Uterus (tissue), 2 donors: ENCODE measurements around the gene STAC3.

Source experiments
- POLR2A ChIP-seq, 2 donors: fragments of 450-650 bp; IDR thresholded peaks; one replicate each; pipeline ENCODE4 v1.6.1; 2016; ENCODE audit warnings: antibody characterized with exemption in 2 of 2, mild to moderate bottlenecking in 1 of 2, moderate library complexity in 1 of 2
- TF ChIP-seq, protein P1 (sequence below), 4 experiments: fragments of 200-600 bp in 2 of 4; fragments of 450-650 bp in 2 of 4; sonication (generic) in 2 of 4; IDR thresholded peaks; one replicate each; pipeline ENCODE4 v1.5.1; 2016 to 2019; ENCODE audit warnings: antibody characterized with exemption in 4 of 4, mild to moderate bottlenecking in 2 of 4, moderate library complexity in 1 of 4

DNA sequence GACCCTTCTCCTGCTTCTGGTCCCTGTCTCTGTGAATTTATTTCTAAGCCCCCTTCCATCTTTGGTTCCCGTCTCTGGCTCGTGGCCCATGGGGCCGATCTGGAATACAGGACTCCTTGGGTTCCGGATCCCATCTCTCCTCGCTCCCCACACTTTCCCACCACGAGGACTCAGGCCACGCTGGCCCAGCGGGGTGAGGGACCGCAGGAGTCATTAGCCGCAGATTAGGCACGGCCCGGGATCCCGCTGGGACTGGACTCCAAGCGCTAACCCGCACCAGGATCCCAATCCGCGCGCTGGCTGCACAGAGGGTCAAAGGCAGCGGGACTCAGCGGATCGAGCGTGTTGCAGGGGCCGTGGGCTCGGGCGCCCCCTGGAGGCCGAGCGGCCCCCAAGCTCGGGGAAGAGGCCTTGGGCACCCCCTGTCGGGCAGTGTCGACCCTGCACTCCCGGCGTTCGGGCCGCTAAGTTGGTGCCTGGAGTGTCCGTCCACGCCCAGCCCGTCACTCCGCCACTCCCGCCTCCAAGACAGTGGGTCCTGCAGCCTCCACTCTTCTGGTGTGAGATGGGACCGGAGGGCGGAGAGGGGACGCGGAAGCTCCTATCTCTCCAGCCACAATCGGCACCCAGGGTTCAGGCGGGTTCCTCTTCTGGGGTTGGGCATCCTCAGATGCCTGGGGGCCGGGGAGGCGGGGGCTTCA is 12.0 kb downstream of the STAC3 start:
- TF ChIP-seq, protein P1, sequence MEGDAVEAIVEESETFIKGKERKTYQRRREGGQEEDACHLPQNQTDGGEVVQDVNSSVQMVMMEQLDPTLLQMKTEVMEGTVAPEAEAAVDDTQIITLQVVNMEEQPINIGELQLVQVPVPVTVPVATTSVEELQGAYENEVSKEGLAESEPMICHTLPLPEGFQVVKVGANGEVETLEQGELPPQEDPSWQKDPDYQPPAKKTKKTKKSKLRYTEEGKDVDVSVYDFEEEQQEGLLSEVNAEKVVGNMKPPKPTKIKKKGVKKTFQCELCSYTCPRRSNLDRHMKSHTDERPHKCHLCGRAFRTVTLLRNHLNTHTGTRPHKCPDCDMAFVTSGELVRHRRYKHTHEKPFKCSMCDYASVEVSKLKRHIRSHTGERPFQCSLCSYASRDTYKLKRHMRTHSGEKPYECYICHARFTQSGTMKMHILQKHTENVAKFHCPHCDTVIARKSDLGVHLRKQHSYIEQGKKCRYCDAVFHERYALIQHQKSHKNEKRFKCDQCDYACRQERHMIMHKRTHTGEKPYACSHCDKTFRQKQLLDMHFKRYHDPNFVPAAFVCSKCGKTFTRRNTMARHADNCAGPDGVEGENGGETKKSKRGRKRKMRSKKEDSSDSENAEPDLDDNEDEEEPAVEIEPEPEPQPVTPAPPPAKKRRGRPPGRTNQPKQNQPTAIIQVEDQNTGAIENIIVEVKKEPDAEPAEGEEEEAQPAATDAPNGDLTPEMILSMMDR (IDR thresholded peaks at IDR 0.05), result peak; percentile 100
- TF ChIP-seq POLR2A (IDR thresholded peaks at IDR 0.05), result peak in 1 of 2 donors; percentile 35
